ENCODE measurements around the gene PCIF1.
"Not testable (repeated sequence)": the region's sequence is repeated elsewhere in the genome, so short reads cannot be mapped to it uniquely, and the experiment has no call there.

The PCIF1 gene

DNA sequence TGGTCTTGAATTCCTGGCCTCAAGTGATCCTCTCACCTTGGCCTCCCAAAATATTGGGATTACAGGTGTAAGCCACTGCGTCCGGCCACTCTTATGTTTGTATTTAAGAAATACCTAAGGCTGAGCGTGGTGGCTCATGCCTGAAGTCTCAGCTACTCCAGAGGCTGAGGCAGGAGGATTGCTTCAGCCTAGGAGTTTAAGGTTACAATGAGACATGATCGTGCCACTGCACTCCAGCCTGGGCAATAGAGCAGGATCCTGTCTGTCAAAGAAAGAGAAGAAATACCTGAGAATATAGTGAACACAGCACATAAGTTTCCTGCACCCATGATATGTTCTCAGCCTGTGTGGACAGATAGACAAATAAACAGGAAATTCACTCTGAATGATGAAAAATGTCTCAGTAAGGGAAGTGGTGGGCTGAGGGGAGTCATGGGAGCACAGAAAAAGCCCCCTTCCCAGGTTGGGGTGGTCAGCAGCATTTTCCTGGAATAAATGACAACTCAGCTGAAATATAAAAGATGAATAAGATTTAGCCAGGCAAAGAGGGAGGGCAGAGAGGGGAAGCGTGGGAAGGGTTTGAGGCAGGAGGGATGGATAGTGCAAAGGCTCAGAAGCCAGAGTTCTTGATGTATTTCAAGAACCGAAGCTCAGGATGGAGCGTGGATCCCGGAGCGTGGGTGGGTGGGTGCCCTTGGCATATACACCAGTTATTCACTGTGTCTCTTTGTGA, 60.4 kb downstream of the PCIF1 start:
- DNase-seq (ENCODE audit: low spot score), result no peak

DNA sequence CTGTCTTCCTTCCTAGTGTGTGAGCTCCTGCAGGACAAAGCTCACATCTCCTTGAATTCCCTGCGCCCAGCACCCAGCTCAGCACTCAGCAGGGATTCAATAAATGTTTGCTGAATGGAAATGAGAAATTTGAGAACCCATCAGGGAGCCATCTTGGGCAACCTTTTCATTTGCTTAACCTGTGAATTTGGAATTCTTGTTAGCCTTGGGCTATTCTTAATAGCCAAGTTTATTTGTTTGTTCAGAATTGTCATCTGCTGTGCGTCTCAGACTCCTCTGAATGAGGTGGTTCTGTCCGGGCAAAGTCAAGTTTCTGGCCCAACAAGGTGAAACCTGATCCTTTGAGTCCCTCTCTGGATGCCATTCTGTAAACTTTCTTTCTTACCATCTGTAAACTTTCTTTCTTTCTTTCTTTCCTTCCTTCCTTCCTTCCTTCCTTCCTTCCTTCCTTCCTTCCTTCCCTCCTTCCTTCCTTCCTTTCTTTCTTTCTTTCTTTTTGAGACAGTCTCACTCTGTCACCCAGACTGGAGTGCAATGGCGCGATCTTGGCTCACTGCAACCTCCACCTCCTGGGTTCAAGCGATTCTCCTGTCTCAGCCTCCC, 61.1 kb downstream of the PCIF1 start:
- not testable (repeated sequence) for DNase-seq (ENCODE audit: low spot score)

DNA sequence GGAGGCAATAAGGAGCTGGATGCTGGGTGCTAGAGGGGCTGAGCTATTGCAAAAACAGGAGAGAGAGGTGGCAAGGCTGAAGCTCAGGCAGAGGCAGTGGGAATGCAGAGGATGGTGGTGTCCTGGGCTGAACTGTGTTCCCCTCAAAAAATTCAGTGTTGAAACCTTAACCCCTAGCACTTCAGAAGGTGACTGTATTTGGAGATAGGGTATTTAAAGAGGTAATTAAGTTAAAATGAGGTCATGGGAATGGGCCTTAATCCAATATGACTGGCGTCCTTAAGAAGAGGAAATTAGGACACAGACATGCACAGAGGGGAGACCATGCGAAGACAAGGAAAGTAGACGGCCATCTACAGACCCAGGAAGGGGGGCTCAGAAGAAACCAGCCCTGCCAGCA, 62.7 kb downstream of the PCIF1 start:
- DNase-seq (ENCODE audit: low spot score), result no peak

Measured in iPS-NIHi11 (cell line).